WTC11 (cell line): ENCODE results near the gene GPR156.

Experiments used
- TF ChIP-seq, protein P1 (sequence below): fragments of 200-600 bp; IDR thresholded peaks from 2 replicates; pipeline ENCODE4 v1.8.0; 2022; ENCODE audit warnings: antibody characterized with exemption
- TF ChIP-seq, protein P2 (sequence below): sonication (generic); formaldehyde crosslinking; IDR thresholded peaks from 2 replicates; pipeline ENCODE4 v1.8.0; 2023; ENCODE audit warnings: missing genetic modification reagents

DNA sequence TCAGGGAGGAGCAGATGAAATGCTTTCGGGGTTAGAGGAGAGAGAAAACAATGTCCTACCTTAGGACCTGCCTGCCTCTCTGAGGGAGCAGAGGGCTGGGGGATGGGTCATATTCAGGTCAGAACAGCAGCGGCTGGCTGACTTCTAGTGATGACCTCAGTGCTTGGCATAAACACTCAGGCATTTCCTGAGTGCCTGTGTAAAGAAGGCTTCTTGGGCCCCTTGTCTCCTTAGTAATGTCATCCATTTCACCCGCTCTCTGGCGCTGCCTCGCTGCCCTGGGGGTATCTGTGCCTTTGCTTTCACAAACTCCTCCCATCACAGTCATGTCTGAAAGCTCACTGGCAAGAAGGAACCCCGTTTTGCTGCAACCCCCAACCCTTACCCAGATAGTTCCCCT, 107.9 kb downstream of the GPR156 start:
- TF ChIP-seq, protein P1, sequence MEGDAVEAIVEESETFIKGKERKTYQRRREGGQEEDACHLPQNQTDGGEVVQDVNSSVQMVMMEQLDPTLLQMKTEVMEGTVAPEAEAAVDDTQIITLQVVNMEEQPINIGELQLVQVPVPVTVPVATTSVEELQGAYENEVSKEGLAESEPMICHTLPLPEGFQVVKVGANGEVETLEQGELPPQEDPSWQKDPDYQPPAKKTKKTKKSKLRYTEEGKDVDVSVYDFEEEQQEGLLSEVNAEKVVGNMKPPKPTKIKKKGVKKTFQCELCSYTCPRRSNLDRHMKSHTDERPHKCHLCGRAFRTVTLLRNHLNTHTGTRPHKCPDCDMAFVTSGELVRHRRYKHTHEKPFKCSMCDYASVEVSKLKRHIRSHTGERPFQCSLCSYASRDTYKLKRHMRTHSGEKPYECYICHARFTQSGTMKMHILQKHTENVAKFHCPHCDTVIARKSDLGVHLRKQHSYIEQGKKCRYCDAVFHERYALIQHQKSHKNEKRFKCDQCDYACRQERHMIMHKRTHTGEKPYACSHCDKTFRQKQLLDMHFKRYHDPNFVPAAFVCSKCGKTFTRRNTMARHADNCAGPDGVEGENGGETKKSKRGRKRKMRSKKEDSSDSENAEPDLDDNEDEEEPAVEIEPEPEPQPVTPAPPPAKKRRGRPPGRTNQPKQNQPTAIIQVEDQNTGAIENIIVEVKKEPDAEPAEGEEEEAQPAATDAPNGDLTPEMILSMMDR = no peak
- TF ChIP-seq, protein P2, sequence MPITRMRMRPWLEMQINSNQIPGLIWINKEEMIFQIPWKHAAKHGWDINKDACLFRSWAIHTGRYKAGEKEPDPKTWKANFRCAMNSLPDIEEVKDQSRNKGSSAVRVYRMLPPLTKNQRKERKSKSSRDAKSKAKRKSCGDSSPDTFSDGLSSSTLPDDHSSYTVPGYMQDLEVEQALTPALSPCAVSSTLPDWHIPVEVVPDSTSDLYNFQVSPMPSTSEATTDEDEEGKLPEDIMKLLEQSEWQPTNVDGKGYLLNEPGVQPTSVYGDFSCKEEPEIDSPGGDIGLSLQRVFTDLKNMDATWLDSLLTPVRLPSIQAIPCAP (CRISPR knock-in tag) = no peak
